ENCODE measurements around the gene GPC5. TPM values are rescaled to one million over a fixed set of nuclear protein-coding genes. Genes with fewer than 3 reads are reported as not detected.

GPC5 gene
- total and polyA plus RNA-seq, 9 of the 15 experiments (the other 6 are each of a cell fraction or from before 2014, with no cell fraction given), result 0.18 to 0.27 TPM; not detected in 7

- no peak overlapping the region for H3K27ac ChIP-seq (ENCODE audit: extremely low read depth, low read depth, low read length)
- H3K9ac ChIP-seq (ENCODE audit: insufficient read depth in 1 of 2, low read depth in 2 of 2, low read length in 2 of 2), result no peak overlapping the region
- H4K20me1 ChIP-seq (replicated peaks; ENCODE audit: control insufficient read depth, insufficient read depth, low read length), result no peaks in the 10 kb centered on the region
- H3K9me1 ChIP-seq (ENCODE audit: control insufficient read depth, insufficient read depth, low read length), result no peaks in the 10 kb centered on the region
- no peak overlapping the region for H3K4me3 ChIP-seq
- POLR2A ChIA-PET, result no interaction called here
- H3K4me2 ChIP-seq (ENCODE audit: insufficient read depth, low read length), result no peak overlapping the region
- TF ChIP-seq SIN3A (IDR thresholded peaks at IDR 0.05; ENCODE audit: borderline replicate concordance in 2 of 2, control insufficient read depth in 1 of 2, low read depth in 2 of 2, low read length in 2 of 2), result no peak
- TF ChIP-seq HNRNPK (IDR thresholded peaks at IDR 0.05; ENCODE audit: low read depth, low read length, poor library complexity, severe bottlenecking), result no peak
- TF ChIP-seq MNT (conservative IDR thresholded peaks at IDR 0.05), result 0 out of 4 replicates have a peak, but pooled peaks of 1 of the 2 experiments have one; percentile 23
- no peak for TF ChIP-seq ZKSCAN3 (CRISPR knock-in tag; IDR thresholded peaks at IDR 0.05)
- TF ChIP-seq KDM2B (CRISPR knock-in tag; IDR thresholded peaks at IDR 0.05), result no peak
- no peak for TF ChIP-seq FOXO4 (CRISPR knock-in tag; IDR thresholded peaks at IDR 0.05)
- DNase-seq (ENCODE audit: extremely low read depth in 1 of 4, low spot score in 3 of 4) (no peak), ATAC-seq (no peak), FAIRE-seq (no peak)
- H3K36me3 ChIP-seq (ENCODE audit: control insufficient read depth, insufficient read depth, low read length), result no peaks in the 10 kb centered on the region
- H3K4me1 ChIP-seq (replicated peaks in 1 of 2; ENCODE audit: control insufficient read depth in 2 of 2, insufficient read depth in 2 of 2, low read length in 2 of 2), result no peaks in the 10 kb centered on the region
- no peaks in the 10 kb centered on the region for H3K27me3 ChIP-seq (ENCODE audit: control insufficient read depth in 2 of 2, insufficient read depth in 2 of 2, low read length in 2 of 2)
- no peak overlapping the region for H2AFZ ChIP-seq (ENCODE audit: low read depth, low read length)
- no TSS peak for BruUV-seq (replicated peaks)
- H3K79me2 ChIP-seq (ENCODE audit: control insufficient read depth, insufficient read depth, low read length), result no peaks in the 10 kb centered on the region
- intact Hi-C loops (cut with micrococcal nuclease) (no loop called here), in situ Hi-C loops (cut with MboI) (no loop called here)
- under 1% methylated on average over 4 of the region's 4 CpGs for WGBS (ENCODE audit: insufficient coverage, low coverage, missing lambda C conversion rate)
- 0 out of 2 replicates have a peak, but pooled peaks cover 6% of the 10 kb centered on the region for H3K9me3 ChIP-seq (replicated peaks; ENCODE audit: control insufficient read depth, insufficient read depth, low read depth, low read length)
- CTCF ChIA-PET (ENCODE audit: low intra/inter-chr PET ratio), result no interaction called here
These were observed 257.3 kb downstream of the GPC5 start for GRCh38 chr13:91655731-91656130.
